Smooth muscle cell of the coronary artery (primary cell): ENCODE data around the gene ZNF563. TPM values are rescaled to one million over a fixed set of nuclear protein-coding genes. Genes with fewer than 3 reads are reported as not detected.

ENCODE experiments used
- total RNA-seq: library from RNA; depleted of rRNA; stranded (reverse); fragments of >200 nt; gene quantifications from 2 replicates; pipeline ENCODE4 v1.2.3, GENCODE V29; 2014; ENCODE audit warnings: low replicate concordance

The ZNF563 gene
- total RNA-seq, result 3.5 and 3.7 TPM in 2 replicates

DNA sequence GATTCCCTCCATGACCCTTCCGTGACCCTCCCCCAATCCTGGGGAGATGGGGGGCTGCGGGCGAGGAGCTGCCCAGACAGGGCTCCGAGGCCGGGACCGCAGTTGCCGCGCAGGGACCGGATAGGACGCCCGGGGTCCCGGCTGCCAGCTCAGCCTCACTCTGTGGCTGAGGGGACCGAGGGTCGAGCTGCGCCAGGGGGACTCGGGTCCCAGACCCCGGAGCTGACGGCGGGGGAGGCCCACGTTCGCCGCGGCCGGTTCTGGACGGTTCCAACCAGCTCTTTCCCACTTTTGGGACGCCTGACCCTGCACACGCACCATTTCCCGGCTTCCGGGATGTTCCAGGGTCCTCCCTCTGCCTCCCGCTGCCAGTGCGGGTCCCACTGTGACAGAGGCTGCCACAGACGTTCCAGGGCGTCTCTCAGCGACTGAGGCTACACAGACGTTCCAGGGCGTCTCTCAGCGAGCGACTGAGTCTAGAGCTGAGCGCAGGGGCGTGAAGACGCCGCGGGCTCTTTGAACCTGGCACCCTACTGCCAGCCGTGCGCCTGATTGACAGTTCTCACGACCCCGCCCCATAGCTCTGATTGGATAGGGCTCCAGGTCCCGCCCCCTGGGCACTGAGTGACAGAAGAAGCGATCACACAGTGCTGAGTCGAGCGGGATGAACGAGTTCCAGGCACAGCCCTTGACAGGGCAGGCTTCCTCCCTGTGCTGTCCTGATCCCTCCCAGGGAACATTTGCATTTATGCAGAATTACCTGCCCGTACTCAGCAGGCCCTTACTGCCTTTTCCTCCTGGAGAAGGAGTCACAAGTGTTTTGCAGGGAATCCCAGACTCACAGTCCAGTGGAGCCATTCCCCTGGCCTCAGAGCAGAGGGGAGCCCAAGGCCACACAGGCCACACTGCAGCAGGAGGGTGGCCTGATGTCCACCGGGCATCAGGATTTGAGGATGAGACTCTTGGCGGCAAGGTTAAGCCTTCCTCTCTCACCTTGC is at the start of gene ZNF563:
Gene ZNF563 (minus strand): TSS at position 472 of the 998 bp plus-strand sequence. CDS start 151 bp downstream, at position 321.

DNA sequence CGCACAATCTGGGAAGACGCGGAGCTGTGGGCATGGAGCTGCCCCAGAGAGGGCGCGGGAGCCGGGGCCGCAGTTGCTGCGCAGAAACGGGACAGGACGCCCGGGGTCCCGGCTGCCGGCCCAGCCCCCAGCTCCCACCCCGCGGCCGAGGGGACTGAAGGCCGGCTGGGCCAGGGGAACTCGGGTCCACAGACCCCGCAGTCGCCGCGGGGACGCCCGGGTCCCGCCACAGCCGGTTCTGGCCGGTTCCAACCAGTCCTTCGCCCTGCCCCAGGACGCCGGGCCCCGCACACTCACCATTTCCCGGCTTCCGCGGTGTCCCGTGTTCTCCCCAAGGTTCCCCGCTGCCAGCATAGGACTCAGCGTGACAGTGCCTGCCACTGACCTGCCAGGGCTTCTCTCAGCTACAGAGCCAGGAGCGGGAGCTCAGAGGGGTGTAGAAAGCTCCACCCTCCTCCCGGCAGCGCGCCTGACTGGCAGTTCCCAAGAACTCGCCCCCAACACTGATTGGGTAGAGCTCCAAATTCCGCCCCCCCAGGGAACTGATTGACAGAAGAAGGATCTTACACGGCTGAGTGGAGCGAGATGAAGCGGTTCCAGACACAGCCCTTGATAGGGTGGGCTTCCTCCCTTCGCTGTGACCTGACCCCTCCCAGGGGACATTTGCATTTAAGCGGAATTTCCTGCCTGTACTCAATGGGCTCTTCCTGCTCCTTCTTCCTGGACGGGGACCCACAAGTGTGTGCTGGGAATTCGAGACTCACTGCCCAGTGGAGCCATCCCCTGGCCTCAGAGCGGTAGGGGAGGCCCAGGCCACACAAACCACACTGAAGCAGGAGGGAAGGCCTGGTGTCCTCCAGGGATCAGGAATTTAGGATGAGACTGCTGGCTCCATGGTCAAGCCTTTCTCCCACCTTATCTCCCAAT is 32.1 kb upstream of the ZNF563 start, which contains the start of gene ZNF442:
Gene ZNF442 (minus strand): TSS at position 448 of the 927 bp plus-strand sequence. CDS start 2,052 bp downstream, outside the sequence.

DNA sequence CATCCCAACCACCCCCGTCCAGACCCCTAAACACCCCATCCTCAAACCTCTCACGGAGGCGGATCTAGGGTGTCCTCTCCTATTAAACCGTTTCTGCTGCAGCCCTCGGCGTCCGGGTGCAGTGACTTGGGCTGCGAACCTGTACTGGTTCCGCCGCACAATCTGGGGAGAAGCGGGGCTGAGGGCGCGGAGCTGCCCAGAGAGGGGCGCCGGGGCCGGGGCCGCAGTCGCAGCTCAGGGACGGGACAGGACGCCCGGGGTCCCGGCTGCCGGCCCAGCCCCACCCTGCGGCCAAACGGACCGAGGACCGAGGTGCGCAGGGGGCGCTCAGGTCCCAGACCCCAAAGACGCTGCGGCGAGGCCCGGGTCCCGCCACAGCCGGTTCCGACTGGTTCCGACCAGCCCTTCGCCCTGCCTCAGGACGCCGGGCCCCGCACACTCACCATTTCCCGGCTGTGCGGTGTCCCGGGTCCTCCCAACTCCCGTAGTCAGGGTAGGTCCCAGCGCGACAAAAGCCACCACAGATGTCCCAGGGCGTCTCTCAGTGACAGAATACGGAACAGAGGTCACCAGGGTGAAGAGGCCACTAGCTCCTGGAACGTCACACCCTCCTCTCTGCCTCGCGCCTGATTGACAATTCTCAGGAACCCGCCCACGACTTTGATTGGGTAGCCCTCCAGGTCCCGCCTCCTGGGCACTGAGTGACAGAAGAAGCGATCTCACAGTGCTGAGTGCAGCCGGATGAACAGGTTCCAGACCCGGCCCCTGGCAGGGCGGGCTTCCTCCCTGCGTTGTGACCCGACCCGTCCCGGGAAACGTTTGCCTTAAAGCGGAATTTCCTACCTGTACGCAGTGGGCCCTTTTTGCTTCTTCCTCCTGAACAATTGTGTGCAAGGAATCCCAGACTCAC is 38.9 kb downstream of the ZNF563 start, which contains the start of gene ZNF44:
Gene ZNF44 (minus strand): TSS at position 635 of the 910 bp plus-strand sequence. CDS start 189 bp downstream, at position 446.

Other genes with a start within 250 kb of the ZNF563 start
- gene ZNF20, start 193.3 kb downstream of the ZNF563 start, total RNA-seq, result 3.2 and 4.5 TPM in 2 replicates
- 6.1 and 13.7 TPM in 2 replicates for gene ZNF625, start 176.9 kb downstream of the ZNF563 start, total RNA-seq
- 4.8 and 6.7 TPM in 2 replicates for gene ZNF136, start 170.5 kb downstream of the ZNF563 start, total RNA-seq
- gene ZNF44, start 38.8 kb downstream of the ZNF563 start, total RNA-seq, result 7.6 and 9.2 TPM in 2 replicates
- gene ZNF442, start 32.0 kb upstream of the ZNF563 start, total RNA-seq, result 4.0 and 4.8 TPM in 2 replicates
- gene ZNF799, start 67.6 kb upstream of the ZNF563 start, total RNA-seq, result 2.2 TPM in 2 replicates
- 1.8 and 2.9 TPM in 2 replicates for gene ZNF443, start 107.4 kb upstream of the ZNF563 start, total RNA-seq
- 2.8 and 3.2 TPM in 2 replicates for gene ZNF709, start 151.2 kb upstream of the ZNF563 start, total RNA-seq
- gene ZNF564, start 217.8 kb upstream of the ZNF563 start, total RNA-seq, result 4.0 and 9.5 TPM in 2 replicates